Measurements from ENCODE around the gene CMSS1.

GRCh38 chr3:100080573-100080972 lies 262.9 kb downstream of the CMSS1 start:
- TF ChIP-seq, protein P1, sequence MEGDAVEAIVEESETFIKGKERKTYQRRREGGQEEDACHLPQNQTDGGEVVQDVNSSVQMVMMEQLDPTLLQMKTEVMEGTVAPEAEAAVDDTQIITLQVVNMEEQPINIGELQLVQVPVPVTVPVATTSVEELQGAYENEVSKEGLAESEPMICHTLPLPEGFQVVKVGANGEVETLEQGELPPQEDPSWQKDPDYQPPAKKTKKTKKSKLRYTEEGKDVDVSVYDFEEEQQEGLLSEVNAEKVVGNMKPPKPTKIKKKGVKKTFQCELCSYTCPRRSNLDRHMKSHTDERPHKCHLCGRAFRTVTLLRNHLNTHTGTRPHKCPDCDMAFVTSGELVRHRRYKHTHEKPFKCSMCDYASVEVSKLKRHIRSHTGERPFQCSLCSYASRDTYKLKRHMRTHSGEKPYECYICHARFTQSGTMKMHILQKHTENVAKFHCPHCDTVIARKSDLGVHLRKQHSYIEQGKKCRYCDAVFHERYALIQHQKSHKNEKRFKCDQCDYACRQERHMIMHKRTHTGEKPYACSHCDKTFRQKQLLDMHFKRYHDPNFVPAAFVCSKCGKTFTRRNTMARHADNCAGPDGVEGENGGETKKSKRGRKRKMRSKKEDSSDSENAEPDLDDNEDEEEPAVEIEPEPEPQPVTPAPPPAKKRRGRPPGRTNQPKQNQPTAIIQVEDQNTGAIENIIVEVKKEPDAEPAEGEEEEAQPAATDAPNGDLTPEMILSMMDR (IDR thresholded peaks at IDR 0.05 in 4 of 5, conservative IDR thresholded peaks at IDR 0.05 in 1 of 5): no peak
- no peak for TF ChIP-seq POLR2A (IDR thresholded peaks at IDR 0.05)
